SK-N-SH treated with all-trans-retinoic acid at 6 μM for 48 hours (cell line): Measurements from ENCODE around the gene XPO5.

Experiments
- ATAC-seq: fragments of 200-7000 bp; cut with Tn5 transposase; 3 replicates; pipeline ENCODE4 v1.9.1; 2020; ENCODE audit warnings: mild to moderate bottlenecking, moderate library complexity
- ARNTL ChIP-seq: fragments of 450-650 bp; formaldehyde crosslinking; IDR thresholded peaks from 2 replicates; pipeline ENCODE4 v1.5.0; 2020; ENCODE audit warnings: low read depth, mild to moderate bottlenecking, moderate library complexity, borderline replicate concordance
- BACH2 ChIP-seq: fragments of 250-450 bp; sonication (Bioruptor Pico); IDR thresholded peaks from 2 replicates; pipeline ENCODE4 v1.9.0; 2021; ENCODE audit warnings: mild to moderate bottlenecking, borderline replicate concordance
- CREB5 ChIP-seq: fragments of 250-450 bp; sonication (Bioruptor Pico); IDR thresholded peaks from 2 replicates; pipeline ENCODE4 v1.5.1; 2020; ENCODE audit warnings: low read depth, mild to moderate bottlenecking, moderate library complexity
- CSDC2 ChIP-seq: fragments of 250-450 bp; sonication (Bioruptor Pico); IDR thresholded peaks from 2 replicates; pipeline ENCODE4 v1.5.0; 2020; ENCODE audit warnings: mild to moderate bottlenecking, moderate library complexity
- ESRRG ChIP-seq: fragments of 250-450 bp; sonication (Bioruptor Pico); IDR thresholded peaks from 2 replicates; pipeline ENCODE4 v1.6.1; 2021; ENCODE audit warnings: mild to moderate bottlenecking
- GLIS3 ChIP-seq: fragments of 250-450 bp; sonication (Bioruptor Pico); IDR thresholded peaks from 2 replicates; pipeline ENCODE4 v1.5.0; 2020; ENCODE audit warnings: mild to moderate bottlenecking, moderate library complexity
- ISL1 ChIP-seq: fragments of 250-450 bp; sonication (Bioruptor Pico); IDR thresholded peaks from 2 replicates; pipeline ENCODE4 v2.1.2; 2022; ENCODE audit warnings: mild to moderate bottlenecking, moderate library complexity
- OSR1 ChIP-seq: fragments of 250-450 bp; sonication (Bioruptor Pico); IDR thresholded peaks from 2 replicates; pipeline ENCODE4 v1.8.0; 2022; ENCODE audit warnings: moderate library complexity, mild to moderate bottlenecking, inconsistent platforms
- PPARA ChIP-seq: fragments of 250-450 bp; sonication (Bioruptor Pico); IDR thresholded peaks from 2 replicates; pipeline ENCODE4 v1.5.0; 2020; ENCODE audit warnings: mild to moderate bottlenecking, borderline replicate concordance
- RARB ChIP-seq: fragments of 250-450 bp; sonication (Bioruptor Pico); IDR thresholded peaks from 2 replicates; pipeline ENCODE4 v1.8.0; 2021; ENCODE audit warnings: mild to moderate bottlenecking, moderate library complexity
- SNAI2 ChIP-seq: fragments of 250-450 bp; sonication (Bioruptor Pico); IDR thresholded peaks from 2 replicates; pipeline ENCODE4 v1.5.0; 2020; ENCODE audit warnings: mild to moderate bottlenecking, moderate library complexity
- TOX ChIP-seq: fragments of 250-450 bp; sonication (Bioruptor Pico); IDR thresholded peaks from 2 replicates; pipeline ENCODE4 v1.8.0; 2021; ENCODE audit warnings: mild to moderate bottlenecking, moderate library complexity, borderline replicate concordance
- TSHZ2 ChIP-seq: fragments of 250-450 bp; sonication (Bioruptor Pico); IDR thresholded peaks from 2 replicates; pipeline ENCODE4 v1.5.0; 2020; ENCODE audit warnings: mild to moderate bottlenecking, moderate library complexity
- ZC3H10 ChIP-seq: fragments of 250-450 bp; sonication (Bioruptor Pico); IDR thresholded peaks from 2 replicates; pipeline ENCODE4 v1.5.1; 2021; ENCODE audit warnings: mild to moderate bottlenecking, moderate library complexity
- ZFP3 ChIP-seq: fragments of 250-450 bp; sonication (Bioruptor Pico); IDR thresholded peaks from 2 replicates; pipeline ENCODE4 v1.5.0; 2020; ENCODE audit warnings: mild to moderate bottlenecking, moderate library complexity
- ZFP30 ChIP-seq: fragments of 450-650 bp; formaldehyde crosslinking; IDR thresholded peaks from 2 replicates; pipeline ENCODE4 v1.5.0; 2022; ENCODE audit warnings: mild to moderate bottlenecking, moderate library complexity
- ZNF70 ChIP-seq: fragments of 450-650 bp; formaldehyde crosslinking; IDR thresholded peaks from 2 replicates; pipeline ENCODE4 v1.5.0; 2020; ENCODE audit warnings: mild to moderate bottlenecking, moderate library complexity
- ZNF8 ChIP-seq: fragments of 450-650 bp; formaldehyde crosslinking; IDR thresholded peaks from 2 replicates; pipeline ENCODE4 v1.5.0; 2020; ENCODE audit warnings: mild to moderate bottlenecking, moderate library complexity
- TF ChIP-seq, protein P1 (sequence below): fragments of 250-450 bp; sonication (Bioruptor Pico); IDR thresholded peaks from 2 replicates; pipeline ENCODE4 v1.5.1; 2021; ENCODE audit warnings: mild to moderate bottlenecking, moderate library complexity
- TF ChIP-seq, protein P2 (sequence below): fragments of 250-450 bp; sonication (Bioruptor Pico); IDR thresholded peaks from 2 replicates; pipeline ENCODE4 v1.8.0; 2020; ENCODE audit warnings: mild to moderate bottlenecking, moderate library complexity, borderline replicate concordance

Gene XPO5

GRCh38 chr6:43508481-43509141 is 67.2 kb downstream of the XPO5 start (continued):
- TF ChIP-seq TSHZ2 (CRISPR knock-in tag) (no peak), BACH2 (CRISPR knock-in tag) (no peak), SNAI2 (CRISPR knock-in tag) (no peak), OSR1 (no peak), CSDC2 (CRISPR knock-in tag) (no peak), ARNTL (CRISPR knock-in tag) (no peak)
- TF ChIP-seq, protein P1, sequence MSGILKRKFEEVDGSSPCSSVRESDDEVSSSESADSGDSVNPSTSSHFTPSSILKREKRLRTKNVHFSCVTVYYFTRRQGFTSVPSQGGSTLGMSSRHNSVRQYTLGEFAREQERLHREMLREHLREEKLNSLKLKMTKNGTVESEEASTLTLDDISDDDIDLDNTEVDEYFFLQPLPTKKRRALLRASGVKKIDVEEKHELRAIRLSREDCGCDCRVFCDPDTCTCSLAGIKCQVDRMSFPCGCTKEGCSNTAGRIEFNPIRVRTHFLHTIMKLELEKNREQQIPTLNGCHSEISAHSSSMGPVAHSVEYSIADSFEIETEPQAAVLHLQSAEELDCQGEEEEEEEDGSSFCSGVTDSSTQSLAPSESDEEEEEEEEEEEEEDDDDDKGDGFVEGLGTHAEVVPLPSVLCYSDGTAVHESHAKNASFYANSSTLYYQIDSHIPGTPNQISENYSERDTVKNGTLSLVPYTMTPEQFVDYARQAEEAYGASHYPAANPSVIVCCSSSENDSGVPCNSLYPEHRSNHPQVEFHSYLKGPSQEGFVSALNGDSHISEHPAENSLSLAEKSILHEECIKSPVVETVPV (CRISPR knock-in tag): no peak

DNA sequence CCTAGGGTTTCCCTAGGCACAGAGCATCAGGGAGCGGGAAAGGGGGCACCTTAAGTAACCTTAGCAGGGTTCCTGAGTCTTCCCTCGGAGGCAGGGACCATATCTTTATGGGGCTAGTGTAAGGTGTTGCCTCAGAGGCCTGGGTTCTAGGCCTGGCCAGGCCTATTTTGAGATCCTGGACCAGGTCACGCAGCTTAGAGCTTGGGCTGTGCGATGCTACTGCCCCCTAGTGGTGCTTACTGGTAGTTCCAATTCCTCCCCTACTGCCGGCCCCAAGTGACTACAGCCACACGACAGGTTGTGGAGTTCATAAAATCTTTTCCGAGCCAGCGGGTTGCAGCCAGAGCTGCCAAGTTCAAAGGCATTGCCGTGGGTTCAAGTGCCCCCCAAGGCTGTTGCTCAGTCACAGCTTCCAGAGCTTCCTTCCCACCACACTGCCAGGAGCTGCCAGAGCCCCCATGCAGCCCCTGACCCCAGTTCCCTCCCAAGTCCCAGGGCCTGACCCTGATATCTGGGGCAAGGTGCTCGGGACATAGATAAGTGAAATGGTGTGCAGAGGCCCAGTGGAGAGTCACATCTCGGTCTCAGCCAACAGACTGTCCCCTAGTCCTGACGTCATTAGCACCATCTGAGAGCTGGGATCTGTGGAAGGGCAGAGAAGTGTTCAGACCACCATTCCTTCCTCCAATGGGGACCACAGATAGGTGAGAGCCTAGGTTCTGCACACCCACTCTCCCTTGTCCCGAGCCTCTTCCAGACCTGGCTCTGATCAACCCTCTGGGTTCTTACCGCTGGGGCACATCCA is 69.0 kb downstream of the XPO5 start:
- ATAC-seq: peak; percentile 76
- TF ChIP-seq BACH2 (CRISPR knock-in tag): no peak
- no peak for TF ChIP-seq ZNF8 (CRISPR knock-in tag)
- TF ChIP-seq PPARA: no peak
- TF ChIP-seq, protein P1 (CRISPR knock-in tag): no peak
- no peak for TF ChIP-seq ZFP30 (CRISPR knock-in tag)
- TF ChIP-seq ZNF70: no peak
- TF ChIP-seq RARB: no peak
- TF ChIP-seq TSHZ2 (CRISPR knock-in tag): no peak
- no peak for TF ChIP-seq ZFP3 (CRISPR knock-in tag)
- no peak for TF ChIP-seq ISL1
- TF ChIP-seq CREB5 (CRISPR knock-in tag): no peak
- no peak; the same call in 1 of the 2 replicates for TF ChIP-seq GLIS3 (CRISPR knock-in tag)

GRCh38 chr6:43506171-43506570 is 69.7 kb downstream of the XPO5 start:
- TF ChIP-seq, protein P2, sequence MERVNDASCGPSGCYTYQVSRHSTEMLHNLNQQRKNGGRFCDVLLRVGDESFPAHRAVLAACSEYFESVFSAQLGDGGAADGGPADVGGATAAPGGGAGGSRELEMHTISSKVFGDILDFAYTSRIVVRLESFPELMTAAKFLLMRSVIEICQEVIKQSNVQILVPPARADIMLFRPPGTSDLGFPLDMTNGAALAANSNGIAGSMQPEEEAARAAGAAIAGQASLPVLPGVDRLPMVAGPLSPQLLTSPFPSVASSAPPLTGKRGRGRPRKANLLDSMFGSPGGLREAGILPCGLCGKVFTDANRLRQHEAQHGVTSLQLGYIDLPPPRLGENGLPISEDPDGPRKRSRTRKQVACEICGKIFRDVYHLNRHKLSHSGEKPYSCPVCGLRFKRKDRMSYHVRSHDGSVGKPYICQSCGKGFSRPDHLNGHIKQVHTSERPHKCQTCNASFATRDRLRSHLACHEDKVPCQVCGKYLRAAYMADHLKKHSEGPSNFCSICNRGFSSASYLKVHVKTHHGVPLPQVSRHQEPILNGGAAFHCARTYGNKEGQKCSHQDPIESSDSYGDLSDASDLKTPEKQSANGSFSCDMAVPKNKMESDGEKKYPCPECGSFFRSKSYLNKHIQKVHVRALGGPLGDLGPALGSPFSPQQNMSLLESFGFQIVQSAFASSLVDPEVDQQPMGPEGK (CRISPR knock-in tag): no peak
- TF ChIP-seq, protein P1 (CRISPR knock-in tag): no peak
- TF ChIP-seq CREB5 (CRISPR knock-in tag) (no peak), GLIS3 (CRISPR knock-in tag) (no peak), ZC3H10 (CRISPR knock-in tag) (no peak), ESRRG (CRISPR knock-in tag) (no peak), TOX (CRISPR knock-in tag) (no peak), CSDC2 (CRISPR knock-in tag) (no peak)
- ATAC-seq: no peak
